CD14-positive monocyte (primary cell): ENCODE results near the gene DEF6. TPM values are rescaled to one million over a fixed set of nuclear protein-coding genes. Genes with fewer than 3 reads are reported as not detected.

Experiments
- DNase-seq, 3 donors: peaks; one replicate each; pipeline ENCODE4 v3.0.0-alpha.2; 2011 to 2022
- H2AFZ ChIP-seq: 2 replicates; pipeline ENCODE4 v1.6.0; 2012; ENCODE audit warnings: mild to moderate bottlenecking, low read depth, low read length, inconsistent platforms; ENCODE audit not compliant: insufficient read depth, poor library complexity, severe bottlenecking
- H3K27ac ChIP-seq, 2 donors: 1 replicate in 1 of 2; 2 replicates in 1 of 2; pipeline ENCODE4 v1.5.1; 2012 to 2013; ENCODE audit warnings: low read length in 2 of 2, control low read depth in 1 of 2, inconsistent platforms in 1 of 2, low read depth in 1 of 2, mild to moderate bottlenecking in 1 of 2
- H3K27me3 ChIP-seq, 2 donors: one replicate each; pipeline versions ENCODE4 v1.6.0 to v1.6.1; 2011 to 2013; ENCODE audit warnings: low read length in 2 of 2; ENCODE audit not compliant: control insufficient read depth in 2 of 2, insufficient read depth in 2 of 2
- H3K36me3 ChIP-seq, 2 donors: replicated peaks in 1 of 2; 1 replicate in 1 of 2; 2 replicates in 1 of 2; pipeline versions ENCODE4 v1.5.1 to v1.6.1; 2012 to 2013; ENCODE audit warnings: low read length in 2 of 2, control low read depth in 1 of 2, inconsistent platforms in 1 of 2, mild to moderate bottlenecking in 1 of 2; ENCODE audit not compliant: insufficient read depth in 2 of 2, control insufficient read depth in 1 of 2
- H3K4me1 ChIP-seq, 2 donors: 1 replicate in 1 of 2; 2 replicates in 1 of 2; pipeline versions ENCODE4 v1.5.1 to v1.6.1; 2012 to 2013; ENCODE audit warnings: low read length in 2 of 2, control low read depth in 1 of 2, inconsistent platforms in 1 of 2, mild to moderate bottlenecking in 1 of 2, moderate library complexity in 1 of 2; ENCODE audit not compliant: insufficient read depth in 2 of 2, control insufficient read depth in 1 of 2
- H3K4me2 ChIP-seq: replicated peaks from 2 replicates; pipeline ENCODE3; 2012; ENCODE audit warnings: low read length, moderate library complexity, mild to moderate bottlenecking; ENCODE audit not compliant: poor library complexity, severe bottlenecking; ENCODE audit errors: extremely low read depth
- H3K4me3 ChIP-seq, 3 experiments: fragments of 200-600 bp in 1 of 3; sonication (generic) in 1 of 3; replicated peaks in 1 of 3; 1 replicate in 2 of 3; 2 replicates in 1 of 3; pipeline ENCODE4 v1.5.1; 2011 to 2013; ENCODE audit warnings: low read length in 3 of 3, mild to moderate bottlenecking in 3 of 3, control low read depth in 2 of 3, low read depth in 2 of 3, inconsistent platforms in 1 of 3, moderate library complexity in 1 of 3
- H3K79me2 ChIP-seq: 2 replicates; pipeline ENCODE4 v1.6.0; 2012; ENCODE audit warnings: mild to moderate bottlenecking, control low read depth, inconsistent platforms, low read length, moderate library complexity; ENCODE audit not compliant: insufficient read depth
- H3K9ac ChIP-seq: 2 replicates; pipeline ENCODE4 v1.6.0; 2017; ENCODE audit warnings: low read length, mild to moderate bottlenecking; ENCODE audit not compliant: insufficient read depth, poor library complexity, severe bottlenecking
- H3K9me3 ChIP-seq, 2 donors: replicated peaks in 1 of 2; 1 replicate in 1 of 2; 2 replicates in 1 of 2; pipeline versions ENCODE4 v1.5.1 to v1.6.1; 2012 to 2013; ENCODE audit warnings: low read length in 2 of 2, control low read depth in 1 of 2; ENCODE audit not compliant: control insufficient read depth in 1 of 2, insufficient read depth in 1 of 2
- H4K20me1 ChIP-seq: 2 replicates; pipeline ENCODE4 v1.6.0; 2012; ENCODE audit warnings: mild to moderate bottlenecking, low read length, control low read depth, moderate library complexity; ENCODE audit not compliant: insufficient read depth
- H3K27ac Mint-ChIP-seq, 7 donors: one replicate each; pipeline ENCODE4 v1.8.0; 2020; ENCODE audit warnings: mild to moderate bottlenecking in 7 of 7, mixed read lengths in 7 of 7, moderate library complexity in 6 of 7, inconsistent platforms in 2 of 7
- H3K27me3 Mint-ChIP-seq, 3 donors: one replicate each; pipeline ENCODE4 v1.8.0; 2021 to 2022; ENCODE audit warnings: low read depth in 3 of 3, mild to moderate bottlenecking in 3 of 3, mixed read lengths in 3 of 3, moderate library complexity in 3 of 3, inconsistent platforms in 1 of 3
- H3K36me3 Mint-ChIP-seq, 2 donors: one replicate each; pipeline ENCODE4 v1.8.0; 2020; ENCODE audit warnings: mixed read lengths in 2 of 2, inconsistent platforms in 1 of 2, mild to moderate bottlenecking in 1 of 2
- H3K4me1 Mint-ChIP-seq: one replicate; pipeline ENCODE4 v1.8.0; 2020; ENCODE audit warnings: mild to moderate bottlenecking, mixed read lengths
- H3K4me3 Mint-ChIP-seq, 2 donors: one replicate each; pipeline ENCODE4 v1.8.0; 2020; ENCODE audit warnings: mild to moderate bottlenecking in 2 of 2, mixed read lengths in 2 of 2, moderate library complexity in 1 of 2
- H3K9me3 Mint-ChIP-seq, 7 donors: one replicate each; pipeline ENCODE4 v1.8.0; 2020 to 2022; ENCODE audit warnings: mixed read lengths in 7 of 7, mild to moderate bottlenecking in 6 of 7, moderate library complexity in 6 of 7, inconsistent platforms in 2 of 7
- WGBS: methylation state at CpG from one replicate; pipeline ENCODE4 v1.1.5; 2013; ENCODE audit warnings: missing lambda C conversion rate; ENCODE audit not compliant: insufficient coverage; 5-methylcytosine and 5-hydroxymethylcytosine counted together
- intact Hi-C, 2 donors: fragments of 100-400 bp; cut with micrococcal nuclease; formaldehyde crosslinking; loops; one replicate each; pipeline versions ENCODE4 v1.15.0 to v1.15.1; 2023
- polyA plus RNA-seq, 3 donors: library from polyadenylated mRNA; depleted of rRNA in 1 of 3; unstranded in 2 of 3; stranded (reverse) in 1 of 3; fragments of 300-500 nt in 2 of 3; fragments of >200 nt in 1 of 3; fragmentation: Illumina TruSeq in 2 of 3; gene quantifications; 1 replicate in 2 of 3; 2 replicates in 1 of 3; pipeline ENCODE4 v1.2.3, GENCODE V29; 2012 to 2021
- TF ChIP-seq, protein P1 (sequence below): fragments of 200-600 bp; IDR thresholded peaks from one replicate; pipeline ENCODE4 v1.8.0; 2022; ENCODE audit warnings: antibody characterized with exemption, mild to moderate bottlenecking

DEF6 gene
- polyA plus RNA-seq, 3 donors: 41.2 to 110 (median 59.3) TPM

DNA sequence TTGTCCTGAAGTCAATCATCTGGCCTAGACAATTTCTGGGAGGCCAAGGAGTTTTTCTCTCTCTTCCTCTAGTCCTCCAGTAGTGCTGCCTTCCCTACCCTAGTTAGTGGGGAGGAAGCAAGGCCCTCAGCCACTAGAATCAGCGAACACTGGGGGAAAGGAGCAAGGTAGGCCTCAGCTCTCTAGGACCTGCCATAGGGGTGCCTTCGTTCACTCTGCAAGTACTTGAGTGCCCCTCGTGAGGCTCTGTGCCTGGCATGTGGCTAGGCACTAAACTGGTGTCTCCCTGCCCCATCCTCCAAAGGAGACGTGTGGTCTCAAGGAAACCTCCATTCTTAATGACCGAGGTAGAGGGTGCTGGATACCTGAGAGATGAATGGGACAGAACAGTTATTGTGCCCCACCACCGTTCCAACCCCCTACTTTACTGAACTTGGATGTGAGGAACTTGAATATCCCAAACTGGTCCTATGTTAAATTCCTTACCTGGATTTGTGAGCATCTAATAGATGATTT is 1.1 kb downstream of the DEF6 start:
- peak overlapping the region; percentile 91 to 97 (median 95) for H3K27ac Mint-ChIP-seq
- H3K4me1 Mint-ChIP-seq: peaks cover 68% of the 10 kb centered on the region
- H2AFZ ChIP-seq: peak overlapping the region; percentile 74
- peak overlapping the region; percentile 94 for H3K4me2 ChIP-seq
- H3K27me3 Mint-ChIP-seq: peaks cover 0 to 4% (median 0%) of the 10 kb centered on the region in 3 donors
- H3K9me3 Mint-ChIP-seq: no peaks in the 10 kb centered on the region
- TF ChIP-seq, protein P1, sequence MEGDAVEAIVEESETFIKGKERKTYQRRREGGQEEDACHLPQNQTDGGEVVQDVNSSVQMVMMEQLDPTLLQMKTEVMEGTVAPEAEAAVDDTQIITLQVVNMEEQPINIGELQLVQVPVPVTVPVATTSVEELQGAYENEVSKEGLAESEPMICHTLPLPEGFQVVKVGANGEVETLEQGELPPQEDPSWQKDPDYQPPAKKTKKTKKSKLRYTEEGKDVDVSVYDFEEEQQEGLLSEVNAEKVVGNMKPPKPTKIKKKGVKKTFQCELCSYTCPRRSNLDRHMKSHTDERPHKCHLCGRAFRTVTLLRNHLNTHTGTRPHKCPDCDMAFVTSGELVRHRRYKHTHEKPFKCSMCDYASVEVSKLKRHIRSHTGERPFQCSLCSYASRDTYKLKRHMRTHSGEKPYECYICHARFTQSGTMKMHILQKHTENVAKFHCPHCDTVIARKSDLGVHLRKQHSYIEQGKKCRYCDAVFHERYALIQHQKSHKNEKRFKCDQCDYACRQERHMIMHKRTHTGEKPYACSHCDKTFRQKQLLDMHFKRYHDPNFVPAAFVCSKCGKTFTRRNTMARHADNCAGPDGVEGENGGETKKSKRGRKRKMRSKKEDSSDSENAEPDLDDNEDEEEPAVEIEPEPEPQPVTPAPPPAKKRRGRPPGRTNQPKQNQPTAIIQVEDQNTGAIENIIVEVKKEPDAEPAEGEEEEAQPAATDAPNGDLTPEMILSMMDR: no peak
- H3K36me3 ChIP-seq: peaks cover 16 to 28% of the 10 kb centered on the region in 2 donors
- peaks cover 28 to 50% of the 10 kb centered on the region in 2 donors for H3K36me3 Mint-ChIP-seq
- 0% methylated on average over 2 of the region's 6 CpGs for WGBS
- H3K9ac ChIP-seq: peak overlapping the region; percentile 91
- H4K20me1 ChIP-seq: no peaks in the 10 kb centered on the region
- peak overlapping the region; percentile 80 to 94 for H3K27ac ChIP-seq
- intact Hi-C loops: loop anchor here (2.0 to 10.0 kb wide), 6 partner anchors 14 to 436 kb away; partner anchors contain the start of genes RPL10A (in 2 of the 2), ARMC12 (in 1 of the 2) and PPARD (in 1 of the 2)
- peak overlapping the region; percentile 79 to 90 for H3K4me3 Mint-ChIP-seq
- H3K4me1 ChIP-seq: peaks cover 71 to 74% of the 10 kb centered on the region in 2 donors
- no peak for DNase-seq
- H3K4me3 ChIP-seq: peak overlapping the region; percentile 68 to 94 (median 88)
- peaks cover 56% of the 10 kb centered on the region for H3K79me2 ChIP-seq
- H3K9me3 ChIP-seq: no peaks in the 10 kb centered on the region
- H3K27me3 ChIP-seq: no peaks in the 10 kb centered on the region

DNA sequence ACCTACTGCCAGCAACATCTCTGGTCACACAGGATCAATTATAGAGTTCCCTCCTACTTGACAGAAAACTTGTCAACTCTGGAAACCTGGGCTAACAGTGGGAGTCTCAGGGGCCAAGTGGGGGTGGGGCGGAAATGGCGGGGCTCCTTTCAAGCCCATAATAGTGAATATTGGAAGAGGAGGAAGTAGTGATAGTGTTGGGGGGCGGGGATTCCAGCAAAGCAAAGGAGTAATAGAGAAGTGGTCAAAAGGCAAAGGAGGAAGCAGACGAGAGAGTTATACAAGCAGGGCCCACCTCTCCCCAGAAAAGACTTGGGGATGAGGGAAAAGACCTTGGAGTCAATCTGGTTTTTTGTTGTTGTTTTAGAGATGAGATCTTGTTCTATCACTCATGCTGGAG is 2.1 kb downstream of the DEF6 start:
- DNase-seq: peak; percentile 61 to 79 (median 77)
- no peaks in the 10 kb centered on the region for H3K9me3 Mint-ChIP-seq
- H3K9ac ChIP-seq: peak overlapping the region; percentile 27

More for the DNA sequence above, 2.1 kb downstream of the DEF6 start:
- peak overlapping the region; percentile 94 for H3K4me2 ChIP-seq
- no peaks in the 10 kb centered on the region for H3K9me3 ChIP-seq
- peak overlapping the region; percentile 77 to 94 for H3K27ac ChIP-seq
- peak overlapping the region; percentile 91 to 97 (median 96) for H3K27ac Mint-ChIP-seq
- H3K4me3 Mint-ChIP-seq: peak overlapping the region; percentile 67 to 90
- peaks cover 27 to 50% of the 10 kb centered on the region in 2 donors for H3K36me3 Mint-ChIP-seq
- H3K4me3 ChIP-seq: peak overlapping the region; percentile 26 to 94 (median 88)
- H3K79me2 ChIP-seq: peaks cover 66% of the 10 kb centered on the region
- intact Hi-C loops: loop anchor here (2.0 to 10.0 kb wide), 6 partner anchors 13 to 435 kb away; partner anchors contain the start of genes RPL10A (in 2 of the 2), ARMC12 (in 1 of the 2) and PPARD (in 1 of the 2)
- H2AFZ ChIP-seq: no peak overlapping the region
- H3K27me3 Mint-ChIP-seq: peaks cover 0 to 4% (median 0%) of the 10 kb centered on the region in 3 donors
- TF ChIP-seq, protein P1: no peak
- H3K4me1 Mint-ChIP-seq: peaks cover 75% of the 10 kb centered on the region
- H3K36me3 ChIP-seq: peaks cover 13 to 28% of the 10 kb centered on the region in 2 donors
- 0% methylated on average over 3 of the region's 4 CpGs for WGBS
- H3K4me1 ChIP-seq: peaks cover 77 to 80% of the 10 kb centered on the region in 2 donors
- no peaks in the 10 kb centered on the region for H4K20me1 ChIP-seq
- no peaks in the 10 kb centered on the region for H3K27me3 ChIP-seq
